T-cell (primary cell): Measurements from ENCODE around the gene FAM53B. TPM values are rescaled to one million over a fixed set of nuclear protein-coding genes. Genes with fewer than 3 reads are reported as not detected.

Experiments
- ATAC-seq, 4 experiments: fragments of 200-7000 bp in 3 of 4; fragments of 150-1000 bp in 1 of 4; cut with Tn5 transposase; replicated peaks in 1 of 4; 1 replicate in 3 of 4; 2 replicates in 1 of 4; pipeline ENCODE4 v1.10.0; 2021; ENCODE audit warnings: moderate library complexity in 3 of 4, mild to moderate bottlenecking in 2 of 4, moderate number of reproducible peaks in 1 of 4
- CTCF ChIA-PET, 2 donors: fragments of 300-600 bp; sonication (Branson Sonifier 250); formaldehyde crosslinking; loops; one replicate each; lab custom pipeline; 2022; ENCODE audit warnings: antibody characterized with exemption in 2 of 2; lab: Charles Lee
- POLR2A ChIA-PET, 2 donors: fragments of 300-600 bp; sonication (Branson Sonifier 250); formaldehyde crosslinking; loops; one replicate each; lab custom pipeline; 2022; ENCODE audit warnings: antibody characterized with exemption in 2 of 2; lab: Charles Lee
- DNase-seq, 35 experiments: peaks; one replicate each; pipeline versions ENCODE4 v3.0.0 to v3.0.0-alpha.2; 2013 to 2023
- H3K27ac ChIP-seq: one replicate; pipeline ENCODE4 v1.5.1; 2013; ENCODE audit warnings: low read length
- H3K27me3 ChIP-seq, 2 experiments: replicated peaks in 1 of 2; 1 replicate in 1 of 2; 2 replicates in 1 of 2; pipeline versions ENCODE4 v1.6.1 to v1.7.0; 2013; ENCODE audit warnings: low read length in 1 of 2, mixed read lengths in 1 of 2; ENCODE audit not compliant: control insufficient read depth in 2 of 2, insufficient read depth in 2 of 2; ENCODE audit errors: extremely low read depth in 1 of 2
- H3K36me3 ChIP-seq, 2 donors: 1 replicate in 1 of 2; 2 replicates in 1 of 2; pipeline versions ENCODE4 v1.6.1 to v1.7.0; 2013; ENCODE audit warnings: low read length in 1 of 2; ENCODE audit not compliant: control insufficient read depth in 2 of 2, insufficient read depth in 1 of 2; ENCODE audit errors: extremely low read depth in 1 of 2
- H3K4me1 ChIP-seq, 2 experiments: 1 replicate in 1 of 2; 2 replicates in 1 of 2; pipeline versions ENCODE4 v1.6.1 to v1.7.0; 2013; ENCODE audit warnings: low read length in 2 of 2, mixed read lengths in 1 of 2; ENCODE audit not compliant: insufficient read depth in 2 of 2, control insufficient read depth in 1 of 2; ENCODE audit errors: extremely low read depth in 1 of 2
- H3K4me3 ChIP-seq, 2 donors: 1 replicate in 1 of 2; 2 replicates in 1 of 2; pipeline versions ENCODE4 v1.5.1 to v1.7.0; 2013; ENCODE audit warnings: mild to moderate bottlenecking in 2 of 2, low read length in 1 of 2, moderate library complexity in 1 of 2; ENCODE audit not compliant: control insufficient read depth in 1 of 2; ENCODE audit errors: extremely low read depth in 1 of 2
- H3K9me3 ChIP-seq: 2 replicates; pipeline ENCODE4 v1.7.0; 2013
- H3K27ac Mint-ChIP-seq, 2 donors: one replicate each; pipeline ENCODE4 v1.8.0; 2020 to 2021; ENCODE audit warnings: mild to moderate bottlenecking in 2 of 2, mixed read lengths in 2 of 2
- H3K27me3 Mint-ChIP-seq, 2 donors: one replicate each; pipeline ENCODE4 v1.8.0; 2021 to 2022; ENCODE audit warnings: mixed read lengths in 2 of 2
- H3K36me3 Mint-ChIP-seq: one replicate; pipeline ENCODE4 v1.8.0; 2021; ENCODE audit warnings: mixed read lengths
- H3K4me1 Mint-ChIP-seq, 3 donors: one replicate each; pipeline ENCODE4 v1.8.0; 2020 to 2022; ENCODE audit warnings: mixed read lengths in 3 of 3, mild to moderate bottlenecking in 1 of 3
- H3K4me3 Mint-ChIP-seq, 3 donors: one replicate each; pipeline ENCODE4 v1.8.0; 2020 to 2022; ENCODE audit warnings: mild to moderate bottlenecking in 3 of 3, mixed read lengths in 3 of 3, moderate library complexity in 3 of 3
- H3K9me3 Mint-ChIP-seq, 3 donors: one replicate each; pipeline ENCODE4 v1.8.0; 2020 to 2022; ENCODE audit warnings: mixed read lengths in 3 of 3
- WGBS: methylation state at CpG from one replicate; pipeline ENCODE4 v1.1.5; 2013; ENCODE audit warnings: missing lambda C conversion rate; ENCODE audit not compliant: insufficient coverage; 5-methylcytosine and 5-hydroxymethylcytosine counted together
- total RNA-seq, 35 experiments: library from RNA in 6 of 35; stranded (reverse) in 6 of 35; fragments of 120-200 nt in 1 of 35; gene quantifications; one replicate each; pipeline versions ENCODE4 v1.2.1 to v1.2.4 and lab custom pipeline; 2013 to 2026

FAM53B gene
- total RNA-seq, 5 donors from 2014 or later (not counting 1 experiment from before 2014, with no cell fraction given), result 39.3 to 86.5 (median 52.3) TPM

DNA sequence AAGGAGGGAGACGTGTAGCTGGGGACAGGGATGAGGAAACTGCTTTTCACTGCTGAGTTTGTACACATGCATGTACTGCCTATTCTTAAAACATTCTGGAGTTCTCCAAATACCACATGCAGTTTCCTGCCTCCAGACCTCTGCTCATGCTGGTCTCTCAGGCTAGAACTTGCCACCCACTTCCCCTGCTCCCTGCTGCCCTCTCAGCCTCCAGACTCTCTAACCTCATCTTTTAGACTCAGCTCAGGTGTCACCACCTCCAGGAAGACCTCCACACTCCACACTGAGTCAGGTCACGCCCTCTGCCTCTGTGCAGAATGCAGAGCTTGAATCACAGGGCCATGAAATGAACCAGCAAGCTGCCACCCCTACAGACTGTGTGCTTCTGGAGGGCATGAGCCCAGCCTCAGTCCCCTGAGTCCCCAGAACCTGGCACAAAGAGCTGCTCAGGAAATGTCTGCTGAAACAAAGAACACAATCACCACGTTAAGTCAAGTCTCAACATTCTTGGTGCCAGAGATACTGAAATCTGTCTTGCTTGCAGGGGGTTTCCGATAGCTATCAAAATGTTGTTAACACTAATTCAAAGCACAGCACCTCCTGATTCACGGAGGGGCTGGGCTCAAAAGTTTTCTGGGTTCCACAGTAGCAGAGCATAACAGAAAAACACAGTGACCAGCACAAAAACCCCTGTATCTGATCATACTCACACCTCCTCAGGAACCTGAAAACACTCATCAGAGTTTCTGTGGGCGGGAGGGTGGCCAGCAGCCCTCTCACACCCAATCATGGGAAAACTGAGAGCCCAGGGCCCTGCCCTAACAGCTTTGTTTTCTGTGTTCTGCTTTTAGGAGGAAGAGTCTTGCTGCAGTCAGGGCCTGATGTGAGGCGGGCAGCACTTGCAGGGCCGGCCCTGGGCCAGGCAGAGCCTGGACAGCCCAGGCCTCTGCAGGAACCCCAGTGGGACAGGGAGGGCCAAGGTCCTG lies 21.1 kb downstream of the FAM53B start:
- H3K4me3 ChIP-seq, result no peak overlapping the region
- 27% methylated on average over 4 of the region's 8 CpGs for WGBS

DNA sequence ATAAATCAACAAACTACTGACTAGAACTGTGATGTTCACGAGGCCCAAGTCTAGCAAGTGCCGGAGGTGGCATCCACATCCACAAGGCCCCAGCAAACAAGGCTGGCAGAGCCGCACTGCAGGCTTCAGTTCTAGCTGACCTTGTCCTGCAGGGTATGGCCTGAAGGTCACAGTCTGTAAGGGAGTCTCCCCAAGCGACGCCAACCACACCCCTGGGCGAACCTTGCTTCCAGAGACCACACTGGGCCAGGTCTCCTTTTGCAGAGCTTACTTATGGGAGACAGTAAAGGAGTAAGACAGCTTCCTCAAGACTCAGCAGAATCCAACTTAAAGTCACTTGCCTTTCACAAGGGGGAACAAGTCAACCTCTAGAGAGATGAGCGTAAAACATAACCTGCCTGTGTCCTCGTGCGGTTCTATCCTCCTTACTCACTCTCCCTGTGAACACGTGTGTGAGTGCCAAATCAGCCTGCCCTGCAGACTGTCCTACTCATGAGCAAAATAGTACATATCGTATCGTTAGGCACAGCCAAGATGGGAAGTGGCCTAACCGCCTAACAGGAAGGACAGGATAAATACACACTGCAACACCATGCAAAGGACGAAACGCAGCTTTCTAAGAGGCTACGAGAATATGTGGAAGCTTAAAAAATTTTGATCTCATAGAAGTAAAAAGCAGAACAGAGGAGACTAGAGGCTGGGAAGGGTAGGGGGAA lies 22.7 kb downstream of the FAM53B start:
- Mint-ChIP-seq H3K27ac (peak overlapping the region; percentile 83 to 93), H3K9me3 (no peaks in the 10 kb centered on the region), H3K4me1 (peaks cover 95 to 98% (median 97%) of the 10 kb centered on the region in 3 donors), H3K36me3 (no peaks in the 10 kb centered on the region), H3K4me3 (peak overlapping the region; percentile 3 to 58 (median 34)), H3K27me3 (no peaks in the 10 kb centered on the region)
- DNase-seq (peak in 3 of 35 experiments; percentile 19 to 45 (median 35)), ATAC-seq (no peak)
- peak overlapping the region; percentile 98 for H3K27ac ChIP-seq
- H3K4me3 ChIP-seq, result peak overlapping the region in 1 of 2 donors; percentile 11
- no peaks in the 10 kb centered on the region for H3K9me3 ChIP-seq
- H3K4me1 ChIP-seq, result peaks cover 56 to 97% of the 10 kb centered on the region in 2 experiments
- peaks cover 0 to 2% of the 10 kb centered on the region in 2 donors for H3K36me3 ChIP-seq
- ChIA-PET POLR2A (interaction anchor here in 1 of 2 donors (0.7 kb wide), 1 partner anchor 8 kb away, joined by 4 read pairs; no protein-coding TSS in a partner anchor), CTCF (interaction anchor here (0.6 to 7.6 kb wide), 4 partner anchors 18 to 74 kb away, joined by 3 to 132 read pairs (median 4); no protein-coding TSS in a partner anchor)
- H3K27me3 ChIP-seq, result no peaks in the 10 kb centered on the region
- 60% methylated on average over 6 of the region's 16 CpGs for WGBS

More for the DNA sequence above, 21.1 kb downstream of the FAM53B start:
- H3K27me3 Mint-ChIP-seq, result no peaks in the 10 kb centered on the region
- Histone ChIP-seq H3K27me3 (no peaks in the 10 kb centered on the region), H3K36me3 (peaks cover 0 to 2% of the 10 kb centered on the region in 2 donors), H3K4me1 (peaks cover 55 to 94% of the 10 kb centered on the region in 2 experiments), H3K27ac (peak overlapping the region; percentile 98), H3K9me3 (no peaks in the 10 kb centered on the region)
- ATAC-seq (peak; percentile 3 to 38 (median 6)), DNase-seq (peak in 29 of 35 experiments; percentile 34 to 79 (median 52))
- H3K4me1 Mint-ChIP-seq, result peaks cover 95 to 98% (median 96%) of the 10 kb centered on the region in 3 donors
- no peaks in the 10 kb centered on the region for H3K36me3 Mint-ChIP-seq
- peak overlapping the region; percentile 50 to 68 (median 58) for H3K4me3 Mint-ChIP-seq
- POLR2A ChIA-PET, result interaction anchor here (0.6 to 1.3 kb wide), 8 partner anchors 10 to 66 kb away, joined by 3 to 6 read pairs (median 4); partner anchors contain the start of gene FAM53B (in 1 of the 2)
- H3K9me3 Mint-ChIP-seq, result no peaks in the 10 kb centered on the region
- peak overlapping the region; percentile 98 to 99 for H3K27ac Mint-ChIP-seq
- CTCF ChIA-PET, result interaction anchor here in 1 of 2 donors (1.0 to 1.7 kb wide), 10 partner anchors 9 to 185 kb away, joined by 3 to 19 read pairs (median 3); no protein-coding TSS in a partner anchor

DNA sequence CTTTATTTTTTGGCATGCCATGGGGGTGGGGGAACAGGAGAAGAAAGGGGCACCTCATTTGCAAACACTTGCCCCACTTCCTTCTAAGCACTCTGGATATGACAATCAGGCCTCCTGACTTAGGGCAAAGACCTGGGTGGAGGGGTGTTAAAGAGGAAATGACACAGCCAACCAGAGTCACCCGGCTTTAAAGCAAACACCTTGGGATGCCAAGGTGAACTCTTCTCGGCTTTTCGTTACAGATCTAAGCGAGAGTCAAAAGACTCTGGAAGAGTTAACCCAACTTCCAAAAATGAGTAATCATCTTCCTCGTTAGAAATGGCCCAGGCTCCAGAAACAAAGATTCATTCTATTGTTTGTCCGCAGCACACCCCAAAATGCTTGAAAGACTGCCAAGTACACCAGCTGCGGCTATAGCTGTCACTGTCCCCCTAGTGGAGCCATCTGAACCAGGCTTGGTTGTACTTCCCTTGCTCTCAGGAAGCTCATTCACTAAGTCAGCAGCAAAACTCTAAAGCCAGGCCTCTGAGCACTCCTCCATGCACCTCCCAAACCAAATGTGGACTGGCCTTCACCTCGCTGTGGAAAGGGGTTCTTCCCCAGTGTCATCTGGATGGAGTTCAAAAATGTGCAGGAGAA lies 24.8 kb downstream of the FAM53B start:
- WGBS, result 0% methylated on average over 5 of the region's 8 CpGs
- POLR2A ChIA-PET, result interaction anchor here (0.6 to 3.0 kb wide), 11 partner anchors 9 to 31 kb away, joined by 3 to 18 read pairs (median 4); no protein-coding TSS in a partner anchor

DNA sequence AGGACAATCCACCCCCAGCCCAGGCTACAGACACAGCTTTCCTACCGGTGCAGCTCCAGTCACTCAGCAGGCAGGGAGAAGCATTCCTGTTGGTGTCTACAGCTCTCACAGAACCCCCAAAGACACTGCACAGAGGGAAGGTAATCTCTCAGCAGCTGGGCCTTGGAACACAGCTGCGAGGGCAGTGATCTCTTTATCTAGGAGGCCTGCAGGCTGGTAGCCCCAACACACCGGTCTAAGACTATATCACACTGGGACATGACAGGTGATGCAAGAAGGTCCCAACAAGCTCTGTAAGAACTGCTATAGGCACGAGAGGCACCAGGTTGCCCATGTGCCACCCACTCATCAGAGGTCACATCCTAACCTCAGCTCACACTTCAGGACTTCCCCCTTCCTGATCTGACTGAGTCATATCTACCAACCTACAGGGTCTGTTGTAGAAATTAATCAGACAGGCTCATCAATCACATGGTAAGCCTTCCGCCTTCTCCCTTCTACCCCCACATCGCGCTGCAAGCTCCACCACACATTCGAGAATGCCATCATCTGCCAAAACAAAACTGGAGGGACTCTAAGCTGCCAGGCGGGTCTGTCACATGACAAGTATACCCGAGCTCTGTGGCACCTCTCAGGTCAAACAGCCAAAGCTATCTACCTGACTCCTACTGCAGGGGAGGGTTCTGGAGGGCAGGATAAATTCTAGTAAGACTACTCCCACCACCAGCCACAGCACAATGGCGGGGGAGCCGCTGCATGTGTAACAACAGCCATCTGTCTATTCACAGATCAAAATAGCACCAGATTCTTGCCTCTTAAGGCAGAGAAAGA lies 26.1 kb downstream of the FAM53B start:
- Histone ChIP-seq H3K27me3 (no peaks in the 10 kb centered on the region), H3K4me3 (peak overlapping the region; percentile 17 to 26), H3K9me3 (no peaks in the 10 kb centered on the region), H3K27ac (peak overlapping the region; percentile 98), H3K36me3 (peaks cover 0 to 3% of the 10 kb centered on the region in 2 donors), H3K4me1 (peaks cover 65 to 96% of the 10 kb centered on the region in 2 experiments)
- peak overlapping the region; percentile 56 to 76 (median 63) for H3K4me3 Mint-ChIP-seq
- DNase-seq, result peak in 34 of 35 experiments; percentile 55 to 92 (median 78)
- ChIA-PET CTCF (interaction anchor here (0.6 to 7.6 kb wide), 40 partner anchors 8 to 183 kb away, joined by 3 to 132 read pairs (median 4); partner anchors contain the start of gene FAM53B (in 1 of the 2)), POLR2A (interaction anchor here (0.6 to 3.0 kb wide), 19 partner anchors 10 to 77 kb away, joined by 3 to 18 read pairs (median 4); no protein-coding TSS in a partner anchor)
- WGBS, result 6% methylated on average over 7 of the region's 12 CpGs
- H3K36me3 Mint-ChIP-seq, result peaks cover 4% of the 10 kb centered on the region
- peaks cover 95 to 100% (median 98%) of the 10 kb centered on the region in 3 donors for H3K4me1 Mint-ChIP-seq
- ATAC-seq, result peak; percentile 82 to 84 (median 82)
- H3K27ac Mint-ChIP-seq, result peak overlapping the region; percentile 83 to 93
- H3K9me3 Mint-ChIP-seq, result no peaks in the 10 kb centered on the region
- H3K27me3 Mint-ChIP-seq, result no peaks in the 10 kb centered on the region

More for the DNA sequence above, 24.8 kb downstream of the FAM53B start:
- DNase-seq, result peak in 33 of 35 experiments; percentile 59 to 89 (median 74)
- Mint-ChIP-seq H3K9me3 (no peaks in the 10 kb centered on the region), H3K27ac (peak overlapping the region; percentile 83 to 93), H3K36me3 (no peaks in the 10 kb centered on the region), H3K27me3 (no peaks in the 10 kb centered on the region), H3K4me3 (peak overlapping the region; percentile 56 to 76 (median 63)), H3K4me1 (peaks cover 95 to 99% (median 98%) of the 10 kb centered on the region in 3 donors)
- H3K27ac ChIP-seq, result peak overlapping the region; percentile 98
- no peaks in the 10 kb centered on the region for H3K36me3 ChIP-seq
- no peaks in the 10 kb centered on the region for H3K27me3 ChIP-seq
- H3K9me3 ChIP-seq, result no peaks in the 10 kb centered on the region
- CTCF ChIA-PET, result interaction anchor here (0.6 to 7.6 kb wide), 37 partner anchors 11 to 197 kb away, joined by 3 to 132 read pairs (median 4); partner anchors contain the start of gene FAM53B (in 1 of the 2)
- ATAC-seq, result peak; percentile 59 to 64 (median 62)
- peaks cover 69 to 98% of the 10 kb centered on the region in 2 experiments for H3K4me1 ChIP-seq
- H3K4me3 ChIP-seq, result peak overlapping the region in 1 of 2 donors; percentile 26
